ENCODE measurements around the gene YEATS4.

DNA sequence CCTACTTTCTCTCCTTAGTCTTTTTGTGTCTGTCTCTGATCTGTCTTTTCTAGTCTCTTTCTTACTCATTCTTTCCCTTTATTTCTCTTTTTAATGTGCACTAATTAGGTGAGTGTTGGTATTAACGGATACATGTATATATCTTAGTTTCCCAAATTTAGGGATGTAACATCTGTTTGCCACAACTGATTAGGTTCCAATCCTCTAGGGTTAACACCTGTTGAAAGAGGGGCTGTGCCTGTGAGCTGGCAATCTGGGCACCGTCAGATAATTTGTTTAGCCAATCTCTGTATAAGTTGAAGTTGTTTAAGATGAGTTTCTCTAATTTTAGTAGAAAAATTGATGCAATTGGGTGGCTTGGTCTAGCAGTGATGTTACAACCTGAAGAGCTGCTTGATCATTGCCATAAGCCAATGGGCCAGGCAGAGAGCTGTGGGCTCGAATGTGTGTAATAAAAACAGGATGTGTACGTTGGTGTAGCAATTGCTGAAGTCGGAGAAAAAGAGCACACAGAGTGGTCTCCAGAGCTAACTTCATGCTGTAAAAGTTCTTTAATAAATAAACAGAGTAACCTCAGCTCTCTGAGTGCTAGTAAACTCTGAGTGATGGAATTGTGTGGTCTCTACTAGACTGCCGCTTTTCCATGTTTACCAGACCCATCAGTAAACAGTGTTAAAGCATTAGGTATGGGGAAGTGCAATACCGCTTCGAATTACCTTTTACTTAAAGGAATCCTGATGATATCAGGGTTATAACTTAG lies 29.7 kb upstream of the YEATS4 start:
- TF ChIP-seq, protein P1, sequence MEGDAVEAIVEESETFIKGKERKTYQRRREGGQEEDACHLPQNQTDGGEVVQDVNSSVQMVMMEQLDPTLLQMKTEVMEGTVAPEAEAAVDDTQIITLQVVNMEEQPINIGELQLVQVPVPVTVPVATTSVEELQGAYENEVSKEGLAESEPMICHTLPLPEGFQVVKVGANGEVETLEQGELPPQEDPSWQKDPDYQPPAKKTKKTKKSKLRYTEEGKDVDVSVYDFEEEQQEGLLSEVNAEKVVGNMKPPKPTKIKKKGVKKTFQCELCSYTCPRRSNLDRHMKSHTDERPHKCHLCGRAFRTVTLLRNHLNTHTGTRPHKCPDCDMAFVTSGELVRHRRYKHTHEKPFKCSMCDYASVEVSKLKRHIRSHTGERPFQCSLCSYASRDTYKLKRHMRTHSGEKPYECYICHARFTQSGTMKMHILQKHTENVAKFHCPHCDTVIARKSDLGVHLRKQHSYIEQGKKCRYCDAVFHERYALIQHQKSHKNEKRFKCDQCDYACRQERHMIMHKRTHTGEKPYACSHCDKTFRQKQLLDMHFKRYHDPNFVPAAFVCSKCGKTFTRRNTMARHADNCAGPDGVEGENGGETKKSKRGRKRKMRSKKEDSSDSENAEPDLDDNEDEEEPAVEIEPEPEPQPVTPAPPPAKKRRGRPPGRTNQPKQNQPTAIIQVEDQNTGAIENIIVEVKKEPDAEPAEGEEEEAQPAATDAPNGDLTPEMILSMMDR (IDR thresholded peaks at IDR 0.05; ENCODE audit: low read depth, low read length) = no peak
- TF ChIP-seq EZH2phosphoT487 (IDR thresholded peaks at IDR 0.05; ENCODE audit: low read depth) = no peak

All from OCI-LY3 (cell line).